Heart right ventricle (tissue), 16 donors: ENCODE measurements around the gene CR1. TPM values are rescaled to one million over a fixed set of nuclear protein-coding genes. Genes with fewer than 3 reads are reported as not detected.

Experiments
- ATAC-seq, 8 donors: fragments of 200-7000 bp; cut with Tn5 transposase; one replicate each; pipeline ENCODE4 v1.9.1; 2020; ENCODE audit warnings: mild to moderate bottlenecking in 8 of 8, moderate library complexity in 8 of 8, moderate number of reproducible peaks in 1 of 8
- DNase-seq, 2 donors: peaks; one replicate each; pipeline ENCODE4 v3.0.0-alpha.2; 2020
- H3K27ac ChIP-seq, 10 donors: fragments of 200-600 bp; sonication (generic) in 2 of 10; one replicate each; pipeline versions ENCODE4 v1.5.0 to v1.8.0; 2020 to 2022; ENCODE audit warnings: mild to moderate bottlenecking in 3 of 10
- H3K27me3 ChIP-seq, 7 donors: fragments of 200-600 bp; one replicate each; pipeline ENCODE4 v1.8.0; 2021 to 2022; ENCODE audit warnings: mild to moderate bottlenecking in 2 of 7
- H3K36me3 ChIP-seq, 9 donors: fragments of 200-600 bp; sonication (generic) in 1 of 9; one replicate each; pipeline versions ENCODE4 v1.5.0 to v1.8.0; 2020 to 2022; ENCODE audit warnings: mild to moderate bottlenecking in 2 of 9
- H3K4me1 ChIP-seq, 9 donors: fragments of 200-600 bp; sonication (generic) in 1 of 9; one replicate each; pipeline versions ENCODE4 v1.5.0 to v1.8.0; 2020 to 2022; ENCODE audit warnings: mild to moderate bottlenecking in 4 of 9
- H3K4me3 ChIP-seq, 10 donors: fragments of 200-600 bp; sonication (generic) in 2 of 10; one replicate each; pipeline versions ENCODE4 v1.5.0 to v1.8.0; 2020 to 2022; ENCODE audit warnings: mild to moderate bottlenecking in 7 of 10, moderate library complexity in 2 of 10
- H3K9me3 ChIP-seq, 11 donors: fragments of 200-600 bp in 10 of 11; sonication (generic) in 2 of 11; one replicate each; pipeline versions ENCODE4 v1.5.0 to v1.8.0; 2013 to 2022; ENCODE audit warnings: mild to moderate bottlenecking in 2 of 11, control low read depth in 1 of 11, moderate library complexity in 1 of 11
- WGBS, 2 donors: extraction: QIAGEN DNeasy Blood & Tissue Kit; methylation state at CpG; one replicate each; pipeline ENCODE4 v1.1.7; 2013; ENCODE audit warnings: inconsistent platforms in 1 of 2; 5-methylcytosine and 5-hydroxymethylcytosine counted together
- intact Hi-C, 10 donors: fragments of 100-400 bp; cut with DNase I; formaldehyde crosslinking; loops; one replicate each; pipeline versions ENCODE4 v1.11.1 to v1.14.2; 2022
- polyA plus RNA-seq, 2 donors: library from polyadenylated mRNA; stranded (reverse); fragments of 200-250 nt; gene quantifications; one replicate each; pipeline ENCODE4 v1.2.3, GENCODE V29; 2013
- total RNA-seq, 10 donors: library from RNA; stranded (reverse); fragmentation: NEBNext Ultra II Directional in 3 of 10; extraction: Animal tissue kit (Norgen Biotek cat#: 25700) in 3 of 10; gene quantifications; one replicate each; pipeline versions ENCODE4 v1.2.1 to v1.2.4, GENCODE V29; 2021 to 2023
- TF ChIP-seq, protein P1 (sequence below), 9 donors: fragments of 200-600 bp; sonication (generic) in 2 of 9; IDR thresholded peaks; one replicate each; pipeline versions ENCODE4 v1.5.0 to v1.8.0; 2021 to 2022; ENCODE audit warnings: antibody characterized with exemption in 9 of 9, mild to moderate bottlenecking in 5 of 9, moderate library complexity in 1 of 9
- donor health status: Arrhythmogenic right ventricular cardiomyopathy.
- donor health status: ischemic (EF 13 %, LVEDD 7.1; RV severe dilation, severe dysfunction).
- donor health status: healthy with polysubstance abuse.
- donor health status: DM: no; HTN: yes; CAD: no.
- donor health status: DM: no; HTN: no; CAD: no.
- donor health status: ischemic (EF 25% LVEDD 6.9; RV normal size, moderate dysfunction).
- donor health status: ischemic (EF 25% LVEDD 5.7; RV mildly dilated, moderate dysfunction).
- donor health status: healthy.
- donor health status: DM: yes; HTN: yes; CAD: no.
- donor health status: Ischemic cardiomyopathy.
- donor health status: ischemic (EF 35%, LVEDD 5.7; RV mildly dilated, moderate dysfunction).
- donor health status: nonischemic (EF 11% LVEDD 7.7; RV severe dilation, severe dysfunction).
- donor health status: DM: yes; HTN: yes; CAD: no.
- donor health status: PGD.
- donor health status: ischemic (EF 29% LVEDD 5.4; RV normal size, mild dysfunction).
- donor health status: nonischemic (EF 23%, LVEDD 6.1; RV moderate dilation, normal function).

CR1 gene
- total and polyA plus RNA-seq, 12 donors, result 0.15 to 25.6 (median 1.4) TPM

DNA sequence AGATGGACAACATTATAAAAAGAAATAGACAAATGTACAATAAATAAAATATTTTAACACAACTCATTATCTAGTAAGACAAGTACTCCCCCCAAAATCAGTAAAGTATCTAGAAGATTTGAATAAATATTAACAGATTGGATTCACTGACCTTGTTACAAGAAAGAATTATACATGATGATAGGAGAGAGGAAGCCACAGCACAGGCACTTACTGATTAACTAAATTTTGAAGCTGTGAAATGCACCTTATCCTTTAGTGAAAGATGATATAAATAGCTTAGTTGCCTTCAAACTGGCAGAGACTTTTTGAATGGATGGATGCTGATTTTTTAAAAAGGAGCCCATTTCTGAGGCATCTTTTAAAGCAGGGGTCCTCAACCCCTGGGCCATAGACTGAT, 8.5 kb downstream of the CR1 start:
- TF ChIP-seq, protein P1, sequence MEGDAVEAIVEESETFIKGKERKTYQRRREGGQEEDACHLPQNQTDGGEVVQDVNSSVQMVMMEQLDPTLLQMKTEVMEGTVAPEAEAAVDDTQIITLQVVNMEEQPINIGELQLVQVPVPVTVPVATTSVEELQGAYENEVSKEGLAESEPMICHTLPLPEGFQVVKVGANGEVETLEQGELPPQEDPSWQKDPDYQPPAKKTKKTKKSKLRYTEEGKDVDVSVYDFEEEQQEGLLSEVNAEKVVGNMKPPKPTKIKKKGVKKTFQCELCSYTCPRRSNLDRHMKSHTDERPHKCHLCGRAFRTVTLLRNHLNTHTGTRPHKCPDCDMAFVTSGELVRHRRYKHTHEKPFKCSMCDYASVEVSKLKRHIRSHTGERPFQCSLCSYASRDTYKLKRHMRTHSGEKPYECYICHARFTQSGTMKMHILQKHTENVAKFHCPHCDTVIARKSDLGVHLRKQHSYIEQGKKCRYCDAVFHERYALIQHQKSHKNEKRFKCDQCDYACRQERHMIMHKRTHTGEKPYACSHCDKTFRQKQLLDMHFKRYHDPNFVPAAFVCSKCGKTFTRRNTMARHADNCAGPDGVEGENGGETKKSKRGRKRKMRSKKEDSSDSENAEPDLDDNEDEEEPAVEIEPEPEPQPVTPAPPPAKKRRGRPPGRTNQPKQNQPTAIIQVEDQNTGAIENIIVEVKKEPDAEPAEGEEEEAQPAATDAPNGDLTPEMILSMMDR (IDR thresholded peaks at IDR 0.05), result no peak
- Histone ChIP-seq H3K27me3 (peaks cover 0 to 77% (median 39%) of the 10 kb centered on the region in 7 donors), H3K27ac (no peak overlapping the region), H3K36me3 (peaks cover 0 to 35% (median 0%) of the 10 kb centered on the region in 9 donors), H3K4me1 (peaks cover 0 to 4% (median 0%) of the 10 kb centered on the region in 9 donors), H3K9me3 (no peaks in the 10 kb centered on the region), H3K4me3 (no peak overlapping the region)
- intact Hi-C loops, result loop anchor here in 1 of 10 donors (5.0 kb wide), 1 partner anchor 417 kb away; the partner anchor contains the start of gene C4BPB
- no peak for ATAC-seq
- DNase-seq, result no peak

DNA sequence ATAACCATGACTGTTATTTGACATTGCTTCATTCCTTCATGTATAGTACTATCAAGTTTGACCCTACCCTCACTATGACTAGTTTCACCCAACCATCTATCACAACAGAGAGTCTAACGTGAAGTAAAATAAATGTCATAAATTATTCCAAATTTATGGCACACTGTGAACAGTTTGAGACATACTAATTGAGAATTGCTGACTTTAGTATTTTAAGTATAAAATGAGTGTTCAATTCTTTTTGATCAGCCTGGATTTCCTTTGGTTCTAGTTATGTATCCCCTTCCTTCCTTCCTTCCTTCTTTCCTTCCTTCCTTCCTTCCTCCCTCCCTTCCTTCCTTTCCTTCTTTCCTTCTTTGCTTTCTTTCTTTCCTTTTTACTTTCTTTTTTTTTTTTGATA, 14.5 kb downstream of the CR1 start:
- intact Hi-C loops, result no loop called here
- WGBS, 2 donors, result 77% methylated on average over 1 of the region's 1 CpG
- no peaks in the 10 kb centered on the region for H3K9me3 ChIP-seq
- H3K36me3 ChIP-seq, result peaks cover 0 to 68% (median 0%) of the 10 kb centered on the region in 9 donors
- H3K4me3 ChIP-seq, result no peak overlapping the region
- no peak overlapping the region for H3K27ac ChIP-seq
- H3K27me3 ChIP-seq, result peaks cover 0 to 30% (median 0%) of the 10 kb centered on the region in 7 donors
- no peaks in the 10 kb centered on the region for H3K4me1 ChIP-seq
- TF ChIP-seq, protein P1 (IDR thresholded peaks at IDR 0.05), result no peak
- DNase-seq (no peak), ATAC-seq (no peak)

DNA sequence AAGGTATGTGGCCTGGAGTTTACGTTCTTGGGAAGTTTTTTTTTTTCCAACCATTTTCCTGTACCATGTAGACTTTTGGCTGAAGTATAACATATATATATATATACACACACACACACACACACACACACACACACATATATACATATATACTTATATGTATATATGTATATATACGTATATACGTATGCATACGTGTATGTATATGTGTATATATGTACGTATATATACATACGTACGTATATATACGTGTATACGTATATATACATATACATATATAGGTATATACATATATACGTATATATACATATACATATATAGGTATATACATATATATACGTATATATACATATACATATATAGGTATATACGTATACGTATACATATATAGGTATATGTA, 18.9 kb downstream of the CR1 start:
- Histone ChIP-seq H3K9me3 (peaks cover 0 to 9% (median 0%) of the 10 kb centered on the region in 11 donors), H3K27me3 (peaks cover 0 to 9% (median 0%) of the 10 kb centered on the region in 7 donors), H3K4me3 (no peak overlapping the region), H3K36me3 (peaks cover 0 to 34% (median 0%) of the 10 kb centered on the region in 9 donors), H3K4me1 (no peaks in the 10 kb centered on the region), H3K27ac (no peak overlapping the region)
- TF ChIP-seq, protein P1 (IDR thresholded peaks at IDR 0.05), result no peak
- 93% methylated on average over 13 of the region's 13 CpGs for WGBS, 2 donors
- intact Hi-C loops, result no loop called here
- no peak for DNase-seq
- no peak for ATAC-seq

DNA sequence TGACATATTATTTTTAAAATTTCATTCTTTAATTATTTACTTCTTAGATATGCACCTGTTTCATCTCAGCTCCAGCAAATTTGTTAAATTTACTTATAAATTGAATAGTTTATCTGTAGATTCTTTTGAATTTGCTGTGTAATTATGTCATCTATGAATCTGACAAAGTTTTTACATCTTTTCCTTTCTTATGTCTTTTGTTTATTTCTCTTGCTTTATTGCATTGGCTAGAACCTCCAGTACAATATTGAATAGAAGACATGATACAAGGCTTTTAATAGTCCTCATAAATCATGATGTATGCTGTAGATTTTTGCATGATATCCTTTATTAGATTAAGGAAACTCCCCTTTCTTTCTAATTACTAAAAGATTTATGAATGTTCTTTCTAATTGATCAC, 20.8 kb downstream of the CR1 start:
- no peak overlapping the region for H3K4me3 ChIP-seq
- no peak for DNase-seq
- TF ChIP-seq, protein P1 (IDR thresholded peaks at IDR 0.05), result no peak
- intact Hi-C loops, result no loop called here
- H3K27me3 ChIP-seq, result peaks cover 0 to 7% (median 0%) of the 10 kb centered on the region in 7 donors
- H3K27ac ChIP-seq, result no peak overlapping the region
- peaks cover 0 to 23% (median 0%) of the 10 kb centered on the region in 9 donors for H3K36me3 ChIP-seq
- peaks cover 0 to 9% (median 0%) of the 10 kb centered on the region in 11 donors for H3K9me3 ChIP-seq
- ATAC-seq, result no peak
- H3K4me1 ChIP-seq, result no peaks in the 10 kb centered on the region
